ENCODE data around the gene GALNS.

DNA sequence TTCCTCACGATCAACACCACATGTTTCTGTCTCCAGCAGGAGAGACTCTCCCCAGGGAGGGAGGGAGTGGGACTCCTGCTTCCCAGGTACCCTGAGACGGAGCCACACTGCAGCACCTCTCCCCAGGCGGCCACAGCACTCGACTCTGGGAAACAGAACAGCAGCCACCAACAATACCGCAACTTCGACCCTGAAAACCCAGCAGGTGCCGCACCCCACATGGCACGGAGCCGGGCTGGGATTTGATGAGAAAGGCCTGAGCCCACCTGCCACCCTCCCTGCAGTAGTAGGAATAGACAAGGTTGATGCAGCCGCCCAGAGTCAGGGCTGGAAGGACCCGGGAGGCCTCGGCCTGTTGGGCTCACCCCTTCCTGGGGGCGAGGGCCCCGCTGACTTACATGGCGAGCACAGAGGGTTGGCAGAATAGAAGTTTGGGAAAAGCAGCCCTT is 14.4 kb downstream of the GALNS start:
- TF ChIP-seq, protein P1, sequence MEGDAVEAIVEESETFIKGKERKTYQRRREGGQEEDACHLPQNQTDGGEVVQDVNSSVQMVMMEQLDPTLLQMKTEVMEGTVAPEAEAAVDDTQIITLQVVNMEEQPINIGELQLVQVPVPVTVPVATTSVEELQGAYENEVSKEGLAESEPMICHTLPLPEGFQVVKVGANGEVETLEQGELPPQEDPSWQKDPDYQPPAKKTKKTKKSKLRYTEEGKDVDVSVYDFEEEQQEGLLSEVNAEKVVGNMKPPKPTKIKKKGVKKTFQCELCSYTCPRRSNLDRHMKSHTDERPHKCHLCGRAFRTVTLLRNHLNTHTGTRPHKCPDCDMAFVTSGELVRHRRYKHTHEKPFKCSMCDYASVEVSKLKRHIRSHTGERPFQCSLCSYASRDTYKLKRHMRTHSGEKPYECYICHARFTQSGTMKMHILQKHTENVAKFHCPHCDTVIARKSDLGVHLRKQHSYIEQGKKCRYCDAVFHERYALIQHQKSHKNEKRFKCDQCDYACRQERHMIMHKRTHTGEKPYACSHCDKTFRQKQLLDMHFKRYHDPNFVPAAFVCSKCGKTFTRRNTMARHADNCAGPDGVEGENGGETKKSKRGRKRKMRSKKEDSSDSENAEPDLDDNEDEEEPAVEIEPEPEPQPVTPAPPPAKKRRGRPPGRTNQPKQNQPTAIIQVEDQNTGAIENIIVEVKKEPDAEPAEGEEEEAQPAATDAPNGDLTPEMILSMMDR (CRISPR knock-in tag; IDR thresholded peaks at IDR 0.05) = no peak
- TF ChIP-seq EP300 (IDR thresholded peaks at IDR 0.05; ENCODE audit: low read depth in 2 of 2, low read length in 2 of 2) (no peak), EP300 (CRISPR knock-in tag; IDR thresholded peaks at IDR 0.05; ENCODE audit: borderline replicate concordance) (no peak), TAF1 (CRISPR knock-in tag; IDR thresholded peaks at IDR 0.05) (no peak), ZNF225 (CRISPR knock-in tag; IDR thresholded peaks at IDR 0.05) (no peak), NFE2L1 (CRISPR knock-in tag; IDR thresholded peaks at IDR 0.05; ENCODE audit: borderline replicate concordance) (no peak), PHF20 (CRISPR knock-in tag; IDR thresholded peaks at IDR 0.05) (no peak), POLR2A (IDR thresholded peaks at IDR 0.05; ENCODE audit: insufficient read depth in 1 of 2, low read depth in 2 of 2, low read length in 2 of 2) (no peak), PCBP2 (optimal IDR thresholded peaks at IDR 0.05; ENCODE audit: low read depth, low read length, poor library complexity, severe bottlenecking) (no peak), RNF2 (conservative IDR thresholded peaks at IDR 0.05; ENCODE audit: low read depth) (no peak)
- TF ChIP-seq, protein P2, sequence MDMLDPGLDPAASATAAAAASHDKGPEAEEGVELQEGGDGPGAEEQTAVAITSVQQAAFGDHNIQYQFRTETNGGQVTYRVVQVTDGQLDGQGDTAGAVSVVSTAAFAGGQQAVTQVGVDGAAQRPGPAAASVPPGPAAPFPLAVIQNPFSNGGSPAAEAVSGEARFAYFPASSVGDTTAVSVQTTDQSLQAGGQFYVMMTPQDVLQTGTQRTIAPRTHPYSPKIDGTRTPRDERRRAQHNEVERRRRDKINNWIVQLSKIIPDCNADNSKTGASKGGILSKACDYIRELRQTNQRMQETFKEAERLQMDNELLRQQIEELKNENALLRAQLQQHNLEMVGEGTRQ (IDR thresholded peaks at IDR 0.05; ENCODE audit: low read depth, low read length) = no peak
- TF ChIP-seq, protein P2 (CRISPR knock-in tag; IDR thresholded peaks at IDR 0.05; ENCODE audit: borderline replicate concordance) = no peak
